DMS153 (cell line): ENCODE results near the gene RNF213.

Experiments used
- DNase-seq: peaks from one replicate; lab custom pipeline; 2025; lab: John Stamatoyannopoulos, UW

Gene RNF213

GRCh38 chr17:80352216-80352895 is 91.7 kb downstream of the RNF213 start:
- DNase-seq: no peak

- no peak for DNase-seq
These were observed 92.5 kb downstream of the RNF213 start for GRCh38 chr17:80352991-80353665.

GRCh38 chr17:80353718-80354275 is 93.1 kb downstream of the RNF213 start:
- DNase-seq: no peak

- DNase-seq: no peak
These were observed 93.7 kb downstream of the RNF213 start for GRCh38 chr17:80354336-80354735.

GRCh38 chr17:80356231-80356856 is 95.7 kb downstream of the RNF213 start:
- DNase-seq: no peak

GRCh38 chr17:80358131-80358530 is 97.5 kb downstream of the RNF213 start:
- DNase-seq: no peak

GRCh38 chr17:80358861-80359260 is 98.2 kb downstream of the RNF213 start:
- no peak for DNase-seq

GRCh38 chr17:80359422-80360110 is 98.9 kb downstream of the RNF213 start:
- no peak for DNase-seq

GRCh38 chr17:80360396-80360795 is 99.7 kb downstream of the RNF213 start:
- no peak for DNase-seq

GRCh38 chr17:80361495-80362220 is 101.0 kb downstream of the RNF213 start:
- no peak for DNase-seq

GRCh38 chr17:80362428-80363119 is 101.9 kb downstream of the RNF213 start:
- DNase-seq: no peak

- no peak for DNase-seq
These were observed 102.5 kb downstream of the RNF213 start for GRCh38 chr17:80363120-80363515.

GRCh38 chr17:80363518-80364090 is 103.0 kb downstream of the RNF213 start:
- DNase-seq: no peak

- DNase-seq: no peak
These were observed 103.5 kb downstream of the RNF213 start for GRCh38 chr17:80364091-80364691.

- DNase-seq: no peak
These were observed 104.6 kb downstream of the RNF213 start for GRCh38 chr17:80365001-80365965.

- DNase-seq: no peak
These were observed 105.3 kb downstream of the RNF213 start for GRCh38 chr17:80365983-80366382.

- DNase-seq: no peak
These were observed 106.9 kb downstream of the RNF213 start for GRCh38 chr17:80367503-80367902.

GRCh38 chr17:80371196-80371595 is 110.5 kb downstream of the RNF213 start:
- no peak for DNase-seq

GRCh38 chr17:80372456-80372855 is 111.8 kb downstream of the RNF213 start:
- no peak for DNase-seq
